SK-N-MC (cell line): ENCODE results near the gene CACNA1S.
A peak's percentile ranks its signal among the peaks of the same experiment; 100 is the strongest.

ENCODE experiments used
- DNase-seq: peaks from one replicate; pipeline ENCODE4 v3.0.0-alpha.2; 2011; ENCODE audit warnings: low read depth, low spot score
- H3K27ac ChIP-seq: fragments of 200-600 bp; sonication (generic); 2 replicates; pipeline ENCODE4 v1.5.1; 2016; ENCODE audit warnings: mixed run types
- H3K36me3 ChIP-seq: fragments of 200-600 bp; sonication (generic); 2 replicates; pipeline ENCODE4 v1.6.1; 2017; ENCODE audit warnings: antibody characterized with exemption, low read length, mixed read lengths; ENCODE audit not compliant: insufficient read depth
- H3K4me3 ChIP-seq: fragments of 200-600 bp; sonication (generic); 2 replicates; pipeline ENCODE4 v1.5.1; 2016
- H3K9ac ChIP-seq: fragments of 200-600 bp; sonication (generic); 2 replicates; pipeline ENCODE4 v1.8.0; 2017; ENCODE audit warnings: mixed run types, mixed read lengths; ENCODE audit not compliant: insufficient read length
- H3K9me3 ChIP-seq: fragments of 200-600 bp; sonication (generic); 2 replicates; pipeline ENCODE4 v1.6.1; 2017; ENCODE audit warnings: low read depth, mild to moderate bottlenecking, antibody characterized with exemption, low read length, moderate library complexity, mixed read lengths
- EZH2 ChIP-seq: fragments of 200-600 bp; sonication (generic); IDR thresholded peaks from one replicate; pipeline ENCODE4 v1.6.1; 2017; ENCODE audit warnings: antibody characterized with exemption
- FOXP2 ChIP-seq: optimal IDR thresholded peaks from 2 replicates; pipeline ENCODE3; 2011; ENCODE audit warnings: mild to moderate bottlenecking, moderate library complexity; ENCODE audit not compliant: insufficient read depth; ENCODE audit errors: extremely low read length, control extremely low read depth
- POLR2AphosphoS5 ChIP-seq: IDR thresholded peaks from 2 replicates; pipeline ENCODE4 v1.6.1; 2012; ENCODE audit warnings: mild to moderate bottlenecking, low read depth, low read length, borderline replicate concordance

CACNA1S gene

DNA sequence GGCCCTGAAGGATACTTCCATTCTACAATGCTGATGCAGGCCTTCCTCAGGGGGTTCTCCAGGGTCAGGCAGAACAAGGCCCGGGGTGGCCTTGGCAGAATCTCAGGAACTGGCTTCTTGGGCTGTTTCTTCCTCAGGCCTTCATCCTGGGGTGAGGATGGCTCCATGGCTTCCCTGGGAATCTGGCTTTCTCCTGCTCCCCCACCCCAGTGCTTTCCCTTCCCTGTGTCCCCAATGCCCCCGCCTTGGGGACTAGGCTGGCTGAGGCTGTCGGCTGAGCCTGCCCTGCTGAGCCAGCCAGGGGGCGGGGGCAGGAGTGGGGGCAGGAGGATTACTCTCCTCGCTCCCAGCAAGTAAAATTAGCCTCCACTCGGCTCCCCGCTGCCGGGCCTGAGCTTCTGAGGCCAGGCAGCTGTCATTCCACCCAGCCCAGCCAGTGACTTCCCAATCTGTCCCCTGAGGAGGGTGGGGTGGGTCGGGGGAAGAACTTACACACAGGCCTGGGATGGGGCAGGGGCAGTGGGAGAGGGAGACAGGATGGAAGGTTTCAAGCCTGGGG is at the start of gene CACNA1S:
Gene CACNA1S (minus strand): TSS at position 254 of the 559 bp plus-strand sequence. CDS start 87 bp downstream, at position 167.
- H3K36me3 ChIP-seq: no peaks in the 10 kb centered on the region
- no peak for DNase-seq
- no peaks in the 10 kb centered on the region for H3K9me3 ChIP-seq
- no peak within 1 kb of the TSS for H3K4me3 ChIP-seq
- H3K27ac ChIP-seq: no peak within 1 kb of the TSS
- no peak for TF ChIP-seq FOXP2
- no peak for TF ChIP-seq EZH2
- no peak for TF ChIP-seq POLR2AphosphoS5
- H3K9ac ChIP-seq: no peak within 1 kb of the TSS

DNA sequence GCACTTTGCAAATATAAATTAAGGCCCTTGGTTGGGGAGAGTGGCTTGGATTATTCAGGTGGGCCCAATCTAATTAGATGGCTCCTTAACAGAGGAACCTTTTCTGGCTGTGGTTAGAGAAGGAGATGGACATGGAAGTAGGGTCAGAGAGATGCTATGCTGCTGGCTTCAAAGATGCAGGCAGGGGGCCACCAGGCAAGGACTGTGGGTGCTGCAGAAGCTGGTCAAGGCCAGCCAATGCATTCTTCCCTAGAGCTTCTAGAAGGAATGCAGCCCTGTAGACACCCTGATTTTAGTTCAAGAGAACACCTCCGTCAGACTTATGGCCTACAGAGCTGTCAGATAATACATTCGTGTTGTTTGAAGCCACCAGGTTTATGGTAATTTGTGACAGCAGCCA is 45.7 kb upstream of the CACNA1S start:
- TF ChIP-seq EZH2 (no peak), POLR2AphosphoS5 (no peak), FOXP2 (no peak)
- Histone ChIP-seq H3K27ac (no peak overlapping the region), H3K9ac (no peak overlapping the region), H3K36me3 (no peaks in the 10 kb centered on the region), H3K9me3 (no peaks in the 10 kb centered on the region), H3K4me3 (no peak overlapping the region)
- no peak for DNase-seq

DNA sequence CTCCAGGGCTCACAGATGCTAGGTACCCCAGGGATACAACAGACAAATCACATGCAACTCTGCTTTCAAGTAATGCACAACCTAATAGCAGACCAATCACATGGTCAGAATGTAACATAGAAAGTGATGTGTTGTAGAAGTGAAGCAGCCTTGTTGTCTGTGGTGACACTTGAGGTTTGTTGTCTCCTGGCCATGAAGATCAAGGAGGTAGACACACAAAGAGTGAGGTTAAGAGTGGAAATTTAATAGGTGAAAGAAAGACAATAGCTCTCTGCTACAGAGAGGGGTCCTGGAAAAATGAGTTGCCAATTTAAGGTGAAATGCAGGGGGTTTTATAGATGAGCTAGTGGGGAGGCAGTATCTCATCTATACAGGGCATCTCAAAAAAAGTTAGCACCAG is 44.6 kb upstream of the CACNA1S start:
- Histone ChIP-seq H3K9ac (no peak overlapping the region), H3K9me3 (no peaks in the 10 kb centered on the region), H3K27ac (no peak overlapping the region), H3K4me3 (no peak overlapping the region), H3K36me3 (peaks cover 9% of the 10 kb centered on the region)
- DNase-seq: no peak
- TF ChIP-seq EZH2 (no peak), FOXP2 (no peak)

DNA sequence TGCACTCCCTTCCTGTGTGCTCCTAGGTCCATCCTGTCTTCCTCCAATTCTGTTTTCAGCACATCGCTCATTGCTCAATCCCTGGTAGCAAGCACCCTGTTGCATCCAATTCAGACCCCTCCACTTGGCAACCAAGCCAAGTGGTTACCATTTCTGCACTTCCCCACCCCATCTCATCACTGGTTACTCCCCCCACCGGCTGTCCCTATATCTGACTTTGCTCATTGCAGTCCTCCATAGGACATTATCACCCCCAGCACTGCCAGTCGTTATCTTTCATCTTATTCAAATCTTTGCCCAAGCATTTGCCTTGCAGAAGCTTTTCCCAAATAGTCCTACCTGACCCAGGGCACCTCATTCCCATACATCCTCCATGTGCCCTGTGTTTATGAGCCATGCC is 44.1 kb upstream of the CACNA1S start:
- Histone ChIP-seq H3K9me3 (no peaks in the 10 kb centered on the region), H3K9ac (no peak overlapping the region), H3K4me3 (no peak overlapping the region), H3K36me3 (peaks cover 14% of the 10 kb centered on the region), H3K27ac (no peak overlapping the region)
- no peak for DNase-seq
- no peak for TF ChIP-seq POLR2AphosphoS5
- TF ChIP-seq EZH2: no peak
- TF ChIP-seq FOXP2: no peak

DNA sequence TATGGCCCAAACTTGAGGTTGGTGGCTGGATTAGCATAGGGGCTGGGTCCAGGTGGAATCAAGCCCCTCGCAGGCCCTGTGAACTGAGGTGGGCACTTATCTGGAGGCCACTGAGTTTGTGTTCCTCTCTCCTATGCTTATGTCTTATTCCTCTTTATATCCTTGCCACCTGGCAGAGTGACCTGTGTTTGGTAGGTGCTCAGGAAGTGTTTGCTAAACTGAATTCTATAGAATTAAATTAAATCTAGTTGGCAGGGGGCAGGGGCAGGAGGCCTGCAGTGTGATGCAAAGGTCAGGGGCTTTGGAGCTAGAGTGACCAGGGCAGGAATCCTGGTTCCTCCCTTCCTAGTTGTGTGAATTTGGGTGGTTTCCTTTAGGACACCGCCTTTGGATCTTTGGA is 43.1 kb upstream of the CACNA1S start:
- Histone ChIP-seq H3K4me3 (no peak overlapping the region), H3K27ac (no peak overlapping the region), H3K9me3 (no peaks in the 10 kb centered on the region), H3K36me3 (peaks cover 24% of the 10 kb centered on the region), H3K9ac (no peak overlapping the region)
- no peak for TF ChIP-seq FOXP2
- TF ChIP-seq EZH2: no peak
- TF ChIP-seq POLR2AphosphoS5: no peak
- no peak for DNase-seq

DNA sequence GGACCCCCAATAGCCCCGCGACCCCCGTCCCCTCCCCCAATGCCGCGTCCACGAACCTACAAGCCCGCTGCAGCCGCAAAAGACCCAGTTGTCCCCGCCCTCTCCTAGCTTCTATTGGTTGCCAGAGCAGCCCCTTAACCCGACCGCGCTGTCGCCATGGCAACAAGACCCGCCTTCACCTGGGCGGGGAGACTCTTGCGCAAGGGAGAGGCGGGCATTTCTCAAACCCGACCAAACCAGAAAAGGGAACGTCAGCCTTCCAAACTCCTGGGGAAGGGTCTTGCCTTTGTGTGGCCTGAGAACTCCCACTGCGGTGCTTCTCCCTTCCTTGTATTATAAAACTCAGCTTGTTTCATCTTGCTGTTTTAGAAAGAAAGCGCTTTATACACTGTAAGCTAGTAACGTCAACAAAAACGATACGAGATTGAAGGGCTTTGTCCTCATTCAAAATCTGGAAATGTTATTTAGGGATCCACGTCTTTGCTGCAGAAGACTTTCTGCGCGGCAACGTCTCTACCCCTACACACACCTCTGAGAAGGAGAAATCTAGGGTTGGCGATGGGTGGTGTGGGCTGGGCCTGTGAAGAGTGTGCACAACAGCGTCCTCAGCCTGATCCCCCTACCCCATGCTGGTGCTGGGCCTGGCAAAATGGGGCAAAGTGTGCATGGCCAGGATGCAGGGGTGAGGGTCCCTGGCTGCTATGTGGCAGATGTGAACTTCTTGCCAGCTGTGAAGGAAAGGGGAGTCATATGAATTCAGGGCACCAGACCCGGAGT is 42.4 kb upstream of the CACNA1S start, which contains the start of gene TMEM9:
Gene TMEM9 (minus strand): TSS at position 86 of the 777 bp plus-strand sequence. CDS start 551 bp downstream, outside the sequence.
- H3K9ac ChIP-seq: peak within 1 kb of the TSS; percentile 78
- TF ChIP-seq EZH2 (no peak), FOXP2 (no peak), POLR2AphosphoS5 (peak; percentile 60)
- peak; percentile 73 for DNase-seq
- no peaks in the 10 kb centered on the region for H3K9me3 ChIP-seq
- peak within 1 kb of the TSS; percentile 95 for H3K4me3 ChIP-seq
- peak within 1 kb of the TSS; percentile 82 for H3K27ac ChIP-seq
- peaks cover 30% of the 10 kb centered on the region for H3K36me3 ChIP-seq

DNA sequence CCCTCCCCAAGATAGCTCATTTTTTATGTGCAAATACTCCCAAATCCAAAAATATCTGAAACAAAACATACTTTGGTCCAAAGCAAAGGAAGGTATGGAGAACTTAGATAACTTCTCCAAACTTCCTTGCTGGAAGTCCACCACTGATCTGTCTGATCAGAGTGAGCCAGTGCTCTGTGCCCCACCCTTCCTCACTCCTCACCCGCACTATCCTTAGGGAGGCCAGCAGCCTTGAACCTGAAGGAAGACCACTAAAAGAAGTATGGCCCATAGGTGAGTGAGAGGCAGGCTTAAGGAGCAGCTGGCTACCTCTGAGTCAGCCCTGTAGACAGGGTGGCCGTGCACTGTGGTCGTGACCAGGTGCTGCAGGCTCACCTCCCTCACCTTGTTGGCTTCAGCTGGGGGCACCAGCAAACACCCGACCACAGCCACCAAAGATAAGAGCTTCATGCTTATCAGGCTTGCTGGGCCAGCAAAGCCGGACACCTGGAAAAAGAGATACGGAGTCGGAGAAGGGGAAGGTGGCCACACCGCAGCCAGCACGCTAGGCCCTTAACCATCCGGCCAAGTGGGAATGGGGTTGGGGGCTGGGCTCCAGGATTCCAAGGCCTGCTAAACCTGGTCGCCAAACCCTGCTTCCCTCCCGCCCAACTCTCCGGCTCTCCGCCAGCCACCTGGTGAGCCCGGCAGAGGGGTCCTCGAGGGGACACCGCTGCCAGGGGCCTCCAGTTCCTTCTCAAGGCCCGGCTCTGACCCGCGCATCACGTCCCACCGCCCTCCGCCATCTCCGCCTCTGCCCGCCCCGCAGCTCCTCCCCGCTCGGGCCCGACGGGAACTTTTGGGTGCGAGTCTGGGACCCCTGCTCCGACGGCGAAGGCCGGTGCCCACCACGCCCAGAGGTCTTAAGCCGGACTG is 41.5 kb upstream of the CACNA1S start:
- Histone ChIP-seq H3K9me3 (no peaks in the 10 kb centered on the region), H3K4me3 (peak overlapping the region; percentile 95), H3K27ac (no peak overlapping the region), H3K9ac (peak overlapping the region; percentile 78), H3K36me3 (peaks cover 38% of the 10 kb centered on the region)
- DNase-seq: no peak
- no peak for TF ChIP-seq POLR2AphosphoS5
- no peak for TF ChIP-seq EZH2
- no peak for TF ChIP-seq FOXP2

DNA sequence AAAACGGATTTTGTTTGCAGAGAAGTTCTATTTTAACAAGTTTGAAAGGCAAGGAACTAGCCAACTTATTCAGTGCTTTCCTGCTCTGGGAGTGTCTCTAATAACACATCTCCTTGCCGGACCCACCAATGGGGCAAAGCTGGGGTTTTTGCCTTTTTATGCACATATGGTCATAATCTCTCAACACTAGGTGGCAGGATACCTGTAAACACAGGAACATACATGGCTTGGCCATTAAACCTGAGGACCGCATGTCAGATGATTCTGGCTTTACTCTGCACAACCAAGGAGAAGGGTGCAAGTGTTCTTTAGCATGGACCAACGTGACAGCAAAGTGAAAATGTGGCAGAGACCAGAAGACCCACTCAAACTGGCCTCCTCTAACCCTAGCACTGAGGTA is 37.2 kb upstream of the CACNA1S start:
- no peak overlapping the region for H3K9ac ChIP-seq
- H3K4me3 ChIP-seq: no peak overlapping the region
- no peak overlapping the region for H3K27ac ChIP-seq
- TF ChIP-seq FOXP2 (no peak), EZH2 (no peak), POLR2AphosphoS5 (no peak)
- no peak for DNase-seq
- H3K9me3 ChIP-seq: no peaks in the 10 kb centered on the region
- peaks cover 72% of the 10 kb centered on the region for H3K36me3 ChIP-seq
